ENCODE data around the gene RBMS1.
"Not testable (repeated sequence)": the region's sequence is repeated elsewhere in the genome, so short reads cannot be mapped to it uniquely, and the experiment has no call there.

RBMS1 gene

GRCh38 chr2:160445673-160446072, 47.9 kb downstream of the RBMS1 start:
- H3K27me3 Mint-ChIP-seq, result no peaks in the 10 kb centered on the region
- no peak for ATAC-seq (replicated peaks)
- no peak overlapping the region for H3K27ac Mint-ChIP-seq
- H3K4me3 Mint-ChIP-seq, result no peak overlapping the region
- no peaks in the 10 kb centered on the region for H3K4me1 Mint-ChIP-seq
- peaks cover 2 to 5% of the 10 kb centered on the region in 2 donors for H3K36me3 Mint-ChIP-seq
- H3K9me3 Mint-ChIP-seq, result peaks cover 5 to 9% of the 10 kb centered on the region in 2 donors
- DNase-seq, result no peak

DNA sequence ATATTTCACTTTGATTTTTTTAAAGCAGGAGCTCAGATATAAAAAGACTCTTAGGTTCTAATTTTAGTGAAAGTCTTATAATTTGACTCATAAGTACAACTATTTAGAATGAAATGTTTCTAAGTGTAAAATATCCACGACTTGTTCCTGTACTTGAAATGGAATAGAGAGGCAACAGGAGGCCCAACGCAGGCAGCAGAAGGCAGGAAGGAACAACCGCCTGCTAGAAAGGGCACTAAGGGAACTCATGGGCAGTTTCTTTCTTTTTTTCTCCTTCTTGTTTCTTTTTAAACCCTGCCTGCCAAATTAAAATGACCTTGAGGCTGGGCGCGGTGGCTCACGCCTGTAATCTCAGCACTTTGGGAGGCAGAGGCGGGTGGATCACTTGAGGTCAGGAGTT, 51.0 kb downstream of the RBMS1 start:
- ATAC-seq (replicated peaks) (no peak), DNase-seq (no peak)
- Mint-ChIP-seq H3K4me3 (no peak overlapping the region), H3K36me3 (peaks cover 0 to 5% of the 10 kb centered on the region in 2 donors), H3K4me1 (no peaks in the 10 kb centered on the region), H3K9me3 (peaks cover 5 to 10% of the 10 kb centered on the region in 2 donors), H3K27ac (no peak overlapping the region), H3K27me3 (peaks cover 0 to 4% of the 10 kb centered on the region in 2 donors)

DNA sequence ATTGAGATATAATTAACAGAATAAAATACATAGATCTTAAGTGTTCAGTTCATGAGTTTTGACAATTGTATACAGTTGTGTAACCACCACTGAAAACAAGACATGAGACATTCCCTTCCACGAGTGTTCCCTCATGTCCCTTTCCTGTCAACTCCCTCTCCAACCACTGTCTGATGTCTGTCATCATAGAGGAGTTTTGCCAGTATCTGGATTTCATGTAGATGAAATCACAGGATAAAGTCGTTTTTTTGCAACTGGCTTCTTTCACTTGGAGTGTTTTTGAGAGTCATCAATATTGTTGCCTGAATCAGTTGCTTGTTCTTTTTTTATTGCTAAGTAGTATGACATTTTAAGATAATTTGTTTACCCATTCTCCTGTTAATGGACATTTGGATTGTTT, 52.7 kb downstream of the RBMS1 start:
- Mint-ChIP-seq H3K4me3 (no peak overlapping the region), H3K9me3 (peaks cover 5 to 10% of the 10 kb centered on the region in 2 donors), H3K4me1 (no peaks in the 10 kb centered on the region), H3K27ac (no peak overlapping the region), H3K36me3 (peaks cover 0 to 5% of the 10 kb centered on the region in 2 donors), H3K27me3 (peaks cover 0 to 4% of the 10 kb centered on the region in 2 donors)
- ATAC-seq (replicated peaks), result no peak
- DNase-seq, result no peak

GRCh38 chr2:160439038-160439437, 54.6 kb downstream of the RBMS1 start:
- H3K36me3 Mint-ChIP-seq; DNase-seq; H3K27ac Mint-ChIP-seq; H3K4me1 Mint-ChIP-seq; H3K4me3 Mint-ChIP-seq; H3K9me3 Mint-ChIP-seq; ATAC-seq (replicated peaks); H3K27me3 Mint-ChIP-seq: not testable (repeated sequence)

- Mint-ChIP-seq H3K4me1 (no peaks in the 10 kb centered on the region), H3K36me3 (no peaks in the 10 kb centered on the region), H3K4me3 (no peak overlapping the region), H3K27me3 (peaks cover 0 to 4% of the 10 kb centered on the region in 2 donors), H3K27ac (no peak overlapping the region), H3K9me3 (peaks cover 0 to 1% of the 10 kb centered on the region in 2 donors)
- DNase-seq (no peak), ATAC-seq (replicated peaks) (no peak)
Measured at GRCh38 chr2:160437273-160437672, 56.3 kb downstream of the RBMS1 start.

DNA sequence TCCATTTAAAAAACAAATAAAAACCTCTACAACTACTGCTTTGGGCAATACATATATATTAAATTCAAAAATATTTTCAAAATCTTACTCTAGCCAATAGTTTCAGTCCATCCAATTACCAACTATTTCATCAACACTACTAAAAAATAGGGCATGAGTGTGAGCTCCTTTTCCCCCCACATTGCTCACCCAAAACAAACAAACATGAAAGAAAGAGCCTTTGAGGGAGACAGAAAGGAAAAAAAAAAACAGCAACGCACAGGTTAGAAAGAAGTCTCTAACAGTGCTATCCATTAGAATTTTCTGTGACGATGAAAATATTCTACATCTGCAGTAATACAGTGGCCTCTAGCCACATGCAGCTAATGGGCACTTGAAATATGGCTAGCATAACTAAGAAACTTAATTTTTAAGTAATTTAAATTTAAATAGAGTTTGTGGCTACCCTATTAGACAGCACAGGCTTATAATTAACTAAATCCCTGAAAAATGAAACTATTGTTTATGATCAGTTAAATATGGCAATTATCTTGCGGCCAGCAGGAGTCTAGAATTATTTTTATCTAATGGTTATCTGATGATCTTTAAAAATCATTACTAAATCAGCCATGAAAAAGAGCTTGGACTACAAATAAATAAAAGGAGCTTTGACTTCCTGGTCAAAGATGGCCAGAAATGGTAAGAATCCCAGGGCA, 59.2 kb downstream of the RBMS1 start:
- ATAC-seq (replicated peaks) (no peak), DNase-seq (no peak)
- Mint-ChIP-seq H3K27ac (no peak overlapping the region), H3K36me3 (no peaks in the 10 kb centered on the region), H3K27me3 (no peaks in the 10 kb centered on the region), H3K4me3 (no peak overlapping the region), H3K4me1 (peaks cover 8 to 11% of the 10 kb centered on the region in 2 donors), H3K9me3 (no peaks in the 10 kb centered on the region)

DNA sequence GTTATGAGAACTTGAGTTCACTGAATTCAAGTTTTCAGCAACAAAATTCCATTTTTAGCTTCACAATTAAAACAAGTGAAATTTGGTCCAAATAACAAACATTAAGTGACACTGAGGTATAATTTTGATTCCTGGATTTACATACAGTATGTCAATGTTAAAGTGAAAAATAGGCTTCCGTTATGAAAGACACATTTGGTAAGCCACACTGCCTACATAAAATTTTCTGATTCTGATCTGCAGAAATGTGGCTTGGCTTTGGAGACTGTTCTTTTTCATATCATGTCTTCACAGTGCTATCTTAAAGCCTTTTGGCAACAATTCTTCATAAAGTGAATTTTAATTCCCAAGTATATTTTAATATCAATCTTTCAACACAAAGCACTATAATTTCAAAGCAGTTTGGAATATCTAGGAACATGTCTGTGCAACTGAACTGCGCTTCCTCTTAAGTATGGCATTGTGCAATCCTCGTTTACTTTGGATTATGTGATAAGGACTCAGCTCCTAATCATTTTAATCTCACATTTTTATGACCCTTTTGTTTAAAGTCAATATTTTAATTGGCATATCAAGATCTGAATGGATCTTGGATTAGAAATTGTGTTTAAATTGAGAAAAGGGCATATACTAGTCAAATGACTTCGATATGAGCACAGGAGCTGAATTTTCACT, 60.0 kb downstream of the RBMS1 start:
- ATAC-seq (replicated peaks), result no peak
- H3K27me3 Mint-ChIP-seq, result no peaks in the 10 kb centered on the region
- no peak for DNase-seq
- no peaks in the 10 kb centered on the region for H3K36me3 Mint-ChIP-seq
- no peak overlapping the region for H3K4me3 Mint-ChIP-seq
- peaks cover 8 to 11% of the 10 kb centered on the region in 2 donors for H3K4me1 Mint-ChIP-seq
- no peaks in the 10 kb centered on the region for H3K9me3 Mint-ChIP-seq
- no peak overlapping the region for H3K27ac Mint-ChIP-seq

DNA sequence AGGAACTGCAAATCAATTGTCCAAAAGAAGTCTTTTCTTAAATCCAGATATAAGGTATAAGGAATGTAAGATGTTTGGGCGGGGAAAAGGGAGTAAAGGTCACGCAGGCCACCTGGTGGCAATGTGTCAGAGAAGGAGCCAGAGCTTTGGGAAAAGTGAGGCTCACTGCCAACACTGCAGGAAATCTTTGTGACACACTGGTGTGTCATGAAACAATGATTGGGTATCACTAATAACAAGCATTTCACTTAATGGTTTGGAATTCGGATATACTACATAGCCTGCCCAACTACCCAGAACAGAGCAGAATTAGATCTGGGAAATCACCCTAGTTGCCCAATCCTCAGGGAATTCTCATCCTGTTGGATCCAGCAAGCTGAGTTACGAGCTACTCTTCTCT, 61.0 kb downstream of the RBMS1 start:
- Mint-ChIP-seq H3K27me3 (no peaks in the 10 kb centered on the region), H3K4me3 (no peak overlapping the region), H3K4me1 (peaks cover 14 to 20% of the 10 kb centered on the region in 2 donors), H3K27ac (no peak overlapping the region), H3K36me3 (no peaks in the 10 kb centered on the region), H3K9me3 (no peaks in the 10 kb centered on the region)
- DNase-seq (no peak), ATAC-seq (replicated peaks) (no peak)

DNA sequence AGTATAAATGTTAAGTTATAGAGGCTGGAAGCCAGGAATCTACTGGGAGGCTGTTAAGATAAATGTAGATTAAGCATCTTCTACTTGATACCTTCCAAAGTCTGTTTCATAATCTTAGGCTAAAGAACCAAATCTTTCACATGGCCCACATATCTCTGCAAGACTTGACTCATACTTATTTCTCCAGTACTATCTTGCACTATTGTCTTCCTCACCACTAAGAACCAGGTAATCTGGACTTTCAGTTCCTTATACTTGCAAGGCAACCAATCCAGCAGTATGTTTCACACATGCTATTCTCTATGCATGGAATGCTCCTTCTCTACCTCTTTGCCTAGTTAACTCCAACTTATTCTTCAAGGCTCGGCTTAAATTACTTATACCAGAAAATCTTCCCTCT, 62.2 kb downstream of the RBMS1 start:
- Mint-ChIP-seq H3K9me3 (no peaks in the 10 kb centered on the region), H3K4me1 (peaks cover 17 to 21% of the 10 kb centered on the region in 2 donors), H3K36me3 (no peaks in the 10 kb centered on the region), H3K4me3 (no peak overlapping the region), H3K27me3 (no peaks in the 10 kb centered on the region), H3K27ac (no peak overlapping the region)
- ATAC-seq (replicated peaks), result peak; percentile 88 to 93
- DNase-seq, result no peak

GRCh38 chr2:160430001-160430344, 63.6 kb downstream of the RBMS1 start:
- H3K4me3 Mint-ChIP-seq, result no peak overlapping the region
- H3K27ac Mint-ChIP-seq, result no peak overlapping the region
- H3K36me3 Mint-ChIP-seq, result no peaks in the 10 kb centered on the region
- peaks cover 21 to 26% of the 10 kb centered on the region in 2 donors for H3K4me1 Mint-ChIP-seq
- no peak for ATAC-seq (replicated peaks)
- no peaks in the 10 kb centered on the region for H3K9me3 Mint-ChIP-seq
- no peak for DNase-seq
- no peaks in the 10 kb centered on the region for H3K27me3 Mint-ChIP-seq

DNA sequence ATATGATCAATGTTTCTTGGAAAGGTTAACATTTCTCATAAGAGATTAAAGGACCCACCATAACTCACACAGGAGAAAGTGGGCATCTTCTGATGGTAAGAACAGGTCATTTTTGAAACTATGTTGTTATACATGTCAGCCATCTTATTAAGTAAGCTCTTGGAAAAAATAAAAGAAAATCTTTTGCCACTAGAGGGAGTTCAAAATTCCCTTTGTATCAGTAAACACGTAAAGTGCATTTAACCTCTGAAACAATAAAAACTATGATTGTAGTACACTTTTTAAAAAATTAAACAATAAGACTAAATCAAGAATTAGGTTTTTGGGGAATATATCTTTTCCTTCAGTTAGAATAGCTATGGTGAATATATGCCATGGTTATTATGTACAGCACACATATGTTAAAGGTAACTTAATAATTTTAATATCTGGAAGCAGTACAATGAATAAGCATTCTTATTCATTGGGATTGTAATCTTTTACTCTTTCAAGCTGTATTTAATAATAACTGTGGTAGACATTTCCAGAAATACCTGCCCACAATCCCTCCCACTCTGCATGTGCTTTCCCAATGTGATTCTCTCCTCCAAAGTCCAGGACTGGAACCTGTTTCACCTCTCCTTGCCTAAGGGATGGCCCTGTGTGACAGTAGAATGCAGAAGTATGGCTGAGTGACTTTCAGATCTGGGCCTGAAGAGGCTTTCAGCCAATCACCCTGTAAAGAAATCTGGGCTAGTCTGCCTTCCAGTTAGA, 64.2 kb downstream of the RBMS1 start:
- no peak overlapping the region for H3K4me3 Mint-ChIP-seq
- peaks cover 21 to 26% of the 10 kb centered on the region in 2 donors for H3K4me1 Mint-ChIP-seq
- DNase-seq (no peak), ATAC-seq (replicated peaks) (peak; percentile 50 to 52)
- no peak overlapping the region for H3K27ac Mint-ChIP-seq
- H3K9me3 Mint-ChIP-seq, result no peaks in the 10 kb centered on the region
- H3K27me3 Mint-ChIP-seq, result no peaks in the 10 kb centered on the region
- no peaks in the 10 kb centered on the region for H3K36me3 Mint-ChIP-seq

GRCh38 chr2:160428405-160428763, 65.2 kb downstream of the RBMS1 start:
- ATAC-seq (replicated peaks), result no peak
- Mint-ChIP-seq H3K27me3 (peaks cover 3 to 4% of the 10 kb centered on the region in 2 donors), H3K36me3 (no peaks in the 10 kb centered on the region), H3K9me3 (no peaks in the 10 kb centered on the region), H3K4me1 (peaks cover 21 to 26% of the 10 kb centered on the region in 2 donors), H3K27ac (no peak overlapping the region), H3K4me3 (peak overlapping the region; percentile 74 to 85)
- no peak for DNase-seq

- Mint-ChIP-seq H3K4me1 (peaks cover 21 to 26% of the 10 kb centered on the region in 2 donors), H3K27ac (peak overlapping the region; percentile 56), H3K9me3 (no peaks in the 10 kb centered on the region), H3K36me3 (no peaks in the 10 kb centered on the region), H3K27me3 (peaks cover 6 to 7% of the 10 kb centered on the region in 2 donors), H3K4me3 (peak overlapping the region; percentile 74 to 85)
- DNase-seq (no peak), ATAC-seq (replicated peaks) (peak in 1 of 2 donors; percentile 66)
Measured at GRCh38 chr2:160427629-160428404, 65.8 kb downstream of the RBMS1 start.

- no peaks in the 10 kb centered on the region for H3K9me3 Mint-ChIP-seq
- no peak for ATAC-seq (replicated peaks)
- H3K27ac Mint-ChIP-seq, result no peak overlapping the region
- no peaks in the 10 kb centered on the region for H3K36me3 Mint-ChIP-seq
- peaks cover 6 to 7% of the 10 kb centered on the region in 2 donors for H3K27me3 Mint-ChIP-seq
- peaks cover 23 to 25% of the 10 kb centered on the region in 2 donors for H3K4me1 Mint-ChIP-seq
- no peak overlapping the region for H3K4me3 Mint-ChIP-seq
- no peak for DNase-seq
Measured at GRCh38 chr2:160426604-160427003, 67.0 kb downstream of the RBMS1 start.
